Stimulated activated CD4-positive, alpha-beta T cell treated with anti-CD3 and anti-CD28 coated beads, TNF-alpha, amount 100 ng/mL, for 4 hours (primary cell): ENCODE data around the gene JPT2.
"Not testable (repeated sequence)": the region's sequence is repeated elsewhere in the genome, so short reads cannot be mapped to it uniquely, and the experiment has no call there.

ENCODE experiments used
- DNase-seq, 3 experiments: peaks; one replicate each; pipeline ENCODE4 v3.0.0-alpha.2; 2020; ENCODE audit warnings: low read depth in 3 of 3

JPT2 gene

DNA sequence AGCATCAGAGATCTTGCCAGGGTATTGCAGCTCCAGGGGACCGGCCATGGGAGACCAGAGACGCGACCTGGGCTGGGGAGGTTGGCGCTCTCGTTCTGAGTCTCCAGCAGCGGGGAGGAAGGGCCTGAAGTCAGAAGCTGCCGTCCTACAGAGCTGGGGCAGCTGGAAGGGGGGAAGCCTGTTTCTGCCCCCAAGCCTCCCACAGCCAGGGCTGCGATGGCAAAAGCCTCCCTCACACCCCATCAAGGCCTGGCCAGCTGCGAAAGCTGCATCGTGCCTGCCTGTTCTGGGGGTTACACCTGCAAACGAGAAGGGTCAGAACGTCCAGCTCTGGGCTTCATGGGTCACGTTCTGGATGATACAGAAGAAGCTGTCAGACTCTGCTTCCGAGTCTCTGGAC lies 54.0 kb downstream of the JPT2 start:
- no peak for DNase-seq

DNA sequence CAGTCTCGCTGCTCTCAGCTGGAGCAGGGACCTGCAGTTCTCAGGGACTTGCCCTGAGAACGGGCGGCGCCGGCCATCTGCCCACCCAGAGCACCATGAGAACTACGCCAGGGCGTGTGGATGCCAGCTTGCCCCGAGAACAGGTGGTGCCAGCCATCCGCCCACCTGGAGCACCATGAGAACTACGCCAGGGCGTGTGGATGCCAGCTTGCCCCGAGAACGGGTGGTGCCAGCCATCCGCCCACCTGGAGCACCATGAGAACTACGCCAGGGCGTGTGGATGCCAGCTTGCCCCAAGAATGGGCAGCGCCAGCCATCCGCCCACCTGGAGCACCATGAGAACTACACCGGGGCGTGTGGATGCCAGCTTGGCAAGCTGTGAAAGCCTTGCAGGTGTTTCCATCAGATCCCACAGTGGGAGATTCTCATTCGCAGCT lies 54.5 kb downstream of the JPT2 start:
- not testable (repeated sequence) for DNase-seq

DNA sequence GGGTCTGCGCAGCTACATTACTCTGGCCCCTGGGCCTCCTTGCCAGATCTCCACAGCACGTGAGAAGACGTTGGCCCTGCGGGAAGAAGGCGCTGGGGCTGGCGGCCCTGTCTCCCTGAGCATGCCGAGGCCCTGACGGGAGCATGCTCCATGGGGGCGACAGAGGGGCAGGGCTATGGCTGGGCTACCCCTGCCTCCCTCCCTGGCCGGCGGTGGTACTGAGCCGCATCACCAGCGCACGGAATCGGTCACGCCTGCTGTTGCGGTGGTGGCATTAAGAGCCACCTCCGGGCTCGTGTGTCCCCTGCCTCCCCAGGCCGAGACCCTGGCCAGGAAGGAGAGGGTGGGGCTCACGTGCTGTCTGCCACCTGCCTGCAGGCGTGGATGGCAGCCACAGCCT lies 56.0 kb downstream of the JPT2 start:
- DNase-seq, result no peak

DNA sequence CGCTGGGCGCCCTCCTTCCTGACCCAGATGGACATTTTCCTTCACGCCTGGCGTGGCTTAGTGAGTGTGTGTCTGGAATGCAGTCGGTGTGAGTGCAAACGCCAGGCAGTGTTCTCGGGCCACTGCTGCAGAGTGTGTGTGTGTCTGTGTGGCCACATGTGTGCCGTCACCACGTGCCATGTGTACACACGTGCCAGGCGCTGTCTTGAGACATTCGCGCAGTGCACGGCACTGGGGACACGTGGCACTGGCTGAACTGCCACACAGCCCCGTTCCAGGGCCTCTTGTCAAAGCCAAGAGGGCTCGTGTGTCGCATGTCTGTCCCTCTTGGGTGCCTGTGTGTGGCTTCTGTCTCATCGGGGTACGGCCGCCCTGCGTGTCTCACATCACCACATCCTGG lies 56.7 kb downstream of the JPT2 start:
- DNase-seq, result no peak

DNA sequence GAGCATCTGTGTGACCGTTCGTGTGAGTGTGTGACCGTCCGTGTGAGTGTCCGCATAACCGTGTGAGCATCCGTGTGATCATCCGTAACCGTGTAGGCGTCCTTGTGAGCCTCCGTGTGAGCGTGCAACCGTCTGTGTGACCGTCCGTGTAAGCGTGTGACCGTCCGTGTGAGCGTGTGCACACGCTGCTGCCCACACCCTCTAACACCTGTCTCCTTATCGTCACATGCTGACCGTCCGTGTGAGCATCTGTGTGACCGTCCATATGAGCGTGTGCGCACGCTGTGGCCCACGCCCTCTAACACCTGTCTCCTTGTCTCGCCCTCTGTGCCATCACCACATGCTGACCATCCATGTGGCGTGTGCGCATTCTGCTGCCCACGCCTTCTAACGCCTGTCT lies 62.2 kb downstream of the JPT2 start:
- DNase-seq, result no peak

DNA sequence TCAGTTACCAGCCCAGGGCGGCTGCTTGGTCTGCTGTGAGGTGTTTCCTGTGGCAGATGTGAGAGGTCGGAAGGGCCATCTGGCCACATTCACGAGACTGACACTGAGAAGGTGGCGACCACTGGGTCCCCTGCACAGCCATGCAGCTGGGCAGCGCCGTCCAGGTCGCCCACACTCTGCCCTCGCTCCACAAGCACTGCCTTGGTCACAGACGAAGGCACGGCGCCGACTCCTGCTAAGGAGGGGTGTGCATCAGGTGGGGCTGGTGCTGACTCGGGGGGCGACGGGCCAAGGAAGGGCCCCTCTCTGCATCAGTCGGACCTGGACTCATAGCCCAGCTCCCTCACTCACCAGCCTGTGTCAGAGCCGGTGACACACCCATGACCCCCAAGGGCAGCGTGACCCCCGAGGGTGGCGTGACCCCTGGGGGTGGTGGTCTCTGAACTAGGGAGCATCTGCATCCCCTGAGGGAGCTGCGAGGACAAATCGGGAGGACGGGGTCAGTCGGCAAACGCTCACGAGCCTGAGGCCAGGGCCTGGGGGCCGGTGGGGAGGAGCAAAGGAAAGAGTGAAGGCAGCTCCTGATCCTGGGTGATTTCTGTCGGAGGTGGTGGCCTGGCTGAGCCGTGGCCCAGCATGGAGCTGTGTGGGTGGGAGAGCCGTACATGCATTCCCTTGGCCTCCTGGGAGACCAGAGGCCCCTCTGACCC lies 62.9 kb downstream of the JPT2 start:
- DNase-seq, result no peak

DNA sequence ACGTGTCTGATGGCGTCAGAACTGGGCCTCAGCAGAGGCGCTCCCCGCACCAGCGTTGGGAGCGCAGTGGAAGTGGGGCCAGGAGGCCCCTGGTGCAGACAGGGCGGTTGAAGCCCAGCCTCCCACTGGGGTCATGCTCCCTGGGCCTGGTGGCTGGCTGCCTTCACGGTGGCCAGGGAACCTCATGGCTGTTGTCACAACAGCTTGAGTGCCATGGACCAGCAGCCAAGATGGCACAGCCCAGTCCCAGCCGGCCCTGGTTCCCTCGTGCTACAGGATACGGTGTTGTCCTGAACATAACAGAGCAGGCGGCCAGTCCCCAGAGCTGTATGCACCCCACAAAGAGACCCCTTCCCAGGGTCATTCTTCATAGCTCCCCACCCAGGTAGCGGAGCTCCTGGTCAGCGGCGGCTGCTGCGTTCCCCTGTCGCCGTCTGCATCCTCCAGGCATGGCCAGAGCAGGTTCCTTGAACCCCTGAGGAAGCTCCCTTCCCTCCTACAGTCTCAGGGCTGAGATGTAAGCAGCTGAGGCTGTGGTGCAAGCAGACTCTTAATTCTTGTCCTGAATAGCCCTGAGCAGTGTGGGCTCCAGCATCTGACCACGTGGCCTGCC lies 63.6 kb downstream of the JPT2 start:
- DNase-seq, result no peak

DNA sequence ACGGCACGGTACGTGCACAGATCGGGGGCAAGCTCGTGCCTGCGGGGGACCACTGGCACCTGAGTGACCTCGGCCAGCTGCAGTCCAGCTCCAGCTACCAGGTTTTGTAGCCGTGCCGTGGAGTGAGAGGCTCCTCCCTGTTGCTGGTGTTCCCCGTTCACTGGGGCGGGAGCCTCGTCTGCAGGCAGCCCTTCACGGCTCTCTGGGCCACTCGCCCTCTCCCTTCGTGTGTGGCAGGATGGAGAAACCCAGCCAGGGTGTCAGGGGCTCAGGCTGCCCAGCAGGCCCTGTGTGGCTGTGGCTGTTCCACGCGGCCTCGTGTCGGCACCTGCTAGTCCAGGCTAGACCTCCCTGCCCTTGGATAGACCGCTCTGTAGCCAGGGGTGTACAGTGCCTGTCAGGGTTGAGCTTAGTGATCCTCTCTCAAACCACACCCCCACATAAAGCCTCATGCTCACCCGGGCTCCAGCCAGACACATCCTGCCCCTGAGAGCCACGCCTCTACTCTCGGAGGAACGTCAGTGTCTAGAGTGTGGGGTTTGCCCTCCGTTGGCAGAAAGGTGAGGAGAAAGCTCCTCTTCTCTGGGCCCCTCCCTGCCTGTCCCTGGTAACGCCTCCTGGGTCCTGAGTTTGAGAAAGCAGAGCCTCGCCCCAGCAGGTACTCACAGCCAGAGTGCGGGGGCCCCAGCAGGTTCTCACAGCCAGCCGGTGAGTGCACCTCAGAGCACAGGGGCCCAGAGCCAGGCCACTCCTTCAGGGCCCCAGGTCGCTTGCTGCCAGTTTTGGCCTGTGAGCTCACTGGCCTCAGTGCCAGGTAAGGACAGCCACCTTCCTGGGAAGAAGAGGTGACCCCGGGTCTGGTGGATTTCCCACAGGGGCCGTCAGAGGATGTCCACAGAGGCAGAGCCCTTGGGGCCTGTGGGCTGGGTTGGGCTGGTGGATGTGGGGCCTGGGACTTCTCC lies 65.6 kb downstream of the JPT2 start:
- DNase-seq, result no peak

DNA sequence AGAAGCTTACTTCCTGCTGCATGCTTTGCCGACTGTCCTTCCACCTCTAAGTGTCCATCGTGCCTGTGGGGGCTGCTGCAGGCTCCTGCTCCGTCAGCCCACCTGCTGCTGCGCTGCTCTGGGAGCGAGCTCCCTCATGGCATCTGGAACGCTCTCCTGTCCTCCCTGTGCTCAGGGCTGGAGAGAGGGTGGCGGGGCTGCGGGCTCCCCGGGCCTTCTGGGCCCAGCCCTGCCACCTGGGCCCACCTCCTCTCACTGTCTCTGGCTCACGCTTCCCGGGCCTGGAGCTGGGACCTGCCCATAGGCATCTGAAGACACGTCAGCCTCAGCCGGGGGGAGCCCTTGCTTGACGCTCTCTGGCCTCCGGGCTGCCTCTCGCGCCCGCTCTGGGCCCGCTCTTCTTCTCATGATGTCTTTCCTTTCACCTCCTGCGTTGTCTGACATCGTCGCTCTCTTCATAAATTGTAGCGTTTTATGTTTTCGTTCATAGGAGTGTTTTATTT lies 66.3 kb downstream of the JPT2 start:
- DNase-seq, result no peak

DNA sequence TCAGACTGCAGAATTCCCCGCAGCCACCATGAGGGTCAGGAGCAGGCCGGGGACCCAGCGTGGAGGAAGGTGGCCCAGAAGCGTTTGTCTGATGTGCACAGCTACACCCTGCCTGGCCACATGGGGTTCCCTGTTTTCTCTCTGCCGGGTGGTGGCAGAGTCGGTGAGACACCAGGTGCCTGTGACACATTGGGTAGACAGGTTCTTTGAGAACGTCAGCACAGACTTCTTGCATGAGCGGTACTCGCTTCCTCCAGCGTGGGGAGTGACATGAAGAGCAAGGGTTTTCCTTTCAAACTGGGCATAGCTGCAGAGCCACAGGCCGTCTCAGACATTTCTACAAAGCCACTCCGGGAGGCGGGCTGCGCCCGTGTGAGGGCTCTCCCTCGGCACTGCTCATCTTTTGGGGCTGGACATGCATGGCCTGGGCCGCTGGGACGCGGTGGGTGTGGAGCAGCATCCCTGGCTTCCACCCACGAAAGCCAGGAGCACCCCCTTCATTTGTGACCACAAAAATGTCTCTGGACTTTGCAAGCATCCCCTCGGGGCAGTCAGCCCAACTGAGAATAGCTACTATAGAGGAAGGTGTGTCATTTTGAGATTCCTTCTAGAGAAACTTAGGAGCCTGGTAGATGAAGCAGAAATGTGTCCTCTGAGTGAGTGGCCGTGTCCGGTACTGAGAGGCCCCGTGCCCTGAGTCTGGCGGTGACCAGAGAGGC lies 67.3 kb downstream of the JPT2 start:
- DNase-seq, result no peak

DNA sequence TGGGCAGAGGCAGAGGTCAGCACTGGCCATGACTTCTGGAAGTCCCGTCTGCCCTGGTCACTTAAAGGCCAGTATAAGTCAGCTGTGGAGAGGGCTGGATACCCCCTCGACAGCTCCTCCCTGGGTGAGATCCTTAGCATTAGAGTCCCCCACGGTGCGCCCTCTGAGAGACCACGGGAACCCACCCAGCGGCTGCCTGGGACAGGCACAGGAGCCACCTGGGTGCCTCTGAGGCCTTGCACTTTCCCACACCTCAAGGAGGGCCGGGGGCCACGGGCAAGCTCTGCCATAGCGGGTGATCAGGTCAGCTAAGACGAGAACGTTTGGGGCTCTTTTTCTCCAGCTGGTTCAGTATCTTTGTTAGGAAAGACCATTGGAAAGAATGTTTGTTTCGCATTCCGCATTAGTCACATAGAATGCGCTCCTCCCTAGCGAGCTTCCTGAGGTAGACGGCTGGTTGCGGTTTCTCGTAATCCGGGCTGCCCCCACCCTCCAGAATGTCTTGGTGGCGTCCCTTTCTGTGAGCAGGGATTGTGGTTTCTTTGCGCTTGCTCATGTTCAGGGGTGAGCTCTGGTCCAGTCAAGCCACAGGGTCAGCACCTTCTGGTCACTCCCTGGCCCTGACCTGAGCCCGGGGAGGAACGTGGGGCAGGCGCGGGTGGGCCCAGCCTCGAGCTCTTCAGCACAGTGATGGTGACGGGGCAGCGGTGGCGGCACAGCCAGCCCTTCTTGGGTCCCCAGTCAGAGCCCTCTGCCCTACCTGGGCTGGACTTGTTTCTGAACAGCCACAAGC lies 68.0 kb downstream of the JPT2 start:
- no peak for DNase-seq

DNA sequence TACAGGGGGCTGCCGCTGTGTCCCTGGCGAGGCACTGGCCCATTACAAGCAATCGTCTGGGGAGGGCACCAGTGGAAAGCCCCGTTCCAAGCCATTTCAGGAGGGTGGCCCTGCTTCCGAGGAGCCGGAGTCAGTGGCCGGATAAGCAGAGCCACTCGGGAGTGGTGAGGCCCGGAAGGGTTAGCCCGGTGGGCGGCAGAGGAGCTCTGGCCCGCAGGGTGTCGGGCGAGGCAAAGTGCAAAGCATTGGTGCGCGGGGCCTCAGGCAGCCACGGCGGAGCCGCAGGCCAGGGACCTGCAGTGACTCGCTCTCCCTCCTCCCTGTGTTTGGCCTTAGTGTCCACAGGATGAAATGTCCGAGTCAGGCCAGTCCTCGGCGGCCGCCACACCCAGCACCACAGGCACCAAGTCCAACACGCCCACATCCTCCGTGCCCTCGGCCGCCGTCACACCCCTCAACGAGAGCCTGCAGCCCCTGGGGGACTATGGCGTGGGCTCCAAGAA lies 68.7 kb downstream of the JPT2 start:
- no peak for DNase-seq

DNA sequence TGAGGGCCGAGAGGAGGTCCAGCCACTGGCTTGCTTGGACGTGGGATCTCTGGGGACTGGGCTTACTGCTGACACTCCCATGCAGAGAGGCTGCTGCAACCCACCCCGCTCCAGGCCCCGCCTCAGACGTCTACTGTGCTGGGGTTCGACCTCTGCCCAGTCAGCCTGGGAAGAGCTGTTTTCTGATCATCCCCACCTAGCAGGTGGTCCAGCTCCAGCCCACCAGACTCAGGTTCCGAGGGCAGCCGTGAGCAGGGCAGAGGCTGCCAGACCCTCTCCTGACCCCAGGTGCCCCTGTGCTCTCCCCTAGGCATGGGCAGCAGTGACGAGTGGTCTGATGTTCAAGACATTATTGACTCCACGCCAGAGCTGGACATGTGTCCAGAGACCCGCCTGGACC lies 69.9 kb downstream of the JPT2 start:
- no peak for DNase-seq

DNA sequence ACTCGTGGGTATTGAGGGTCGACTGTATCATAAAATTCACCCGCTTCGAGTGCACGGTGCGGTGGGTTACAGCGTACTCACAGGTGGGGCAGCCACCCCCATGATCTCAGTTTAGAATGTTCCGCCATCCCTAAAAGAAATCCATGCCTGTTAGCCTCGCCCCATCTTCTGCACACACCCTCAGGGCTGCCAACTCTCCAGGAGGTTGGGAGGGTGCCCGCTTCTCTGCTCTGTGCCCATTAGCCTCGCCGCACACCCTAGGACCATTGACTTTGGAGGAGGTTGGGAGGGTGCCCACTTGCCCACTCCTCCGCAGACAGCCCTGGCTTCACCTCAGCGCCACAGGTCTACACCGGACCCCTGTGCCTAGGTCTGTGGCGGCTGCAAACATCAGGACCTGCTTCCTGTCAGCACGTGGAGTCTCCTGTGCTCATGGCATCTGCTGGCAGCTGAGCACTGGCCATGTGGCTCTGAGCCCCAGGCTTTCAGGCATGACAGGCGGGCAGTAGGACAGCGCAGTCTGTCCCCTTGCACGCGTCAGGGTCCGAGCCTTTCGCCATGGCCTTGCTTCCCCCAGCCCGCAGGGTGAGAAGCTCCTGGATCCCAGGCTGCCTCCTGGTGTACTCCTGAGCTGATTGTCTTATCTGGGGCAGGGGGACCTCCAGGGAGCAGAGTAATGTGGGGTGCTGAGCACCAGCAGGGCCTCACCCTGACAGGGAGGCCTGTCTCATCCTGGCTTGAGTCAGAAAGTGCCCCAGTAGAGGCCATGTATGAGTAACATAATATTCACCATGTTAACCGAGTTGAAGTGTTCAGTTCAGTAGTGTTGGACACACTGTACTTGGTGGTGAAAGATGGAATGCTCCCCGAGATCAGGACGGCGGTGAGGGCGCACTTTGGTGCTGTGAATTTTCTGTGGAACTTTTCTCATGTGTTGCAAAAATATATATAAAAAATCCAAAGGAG lies 71.4 kb downstream of the JPT2 start:
- DNase-seq, result no peak
